ENCODE data around the gene TMEM150A.

DNA sequence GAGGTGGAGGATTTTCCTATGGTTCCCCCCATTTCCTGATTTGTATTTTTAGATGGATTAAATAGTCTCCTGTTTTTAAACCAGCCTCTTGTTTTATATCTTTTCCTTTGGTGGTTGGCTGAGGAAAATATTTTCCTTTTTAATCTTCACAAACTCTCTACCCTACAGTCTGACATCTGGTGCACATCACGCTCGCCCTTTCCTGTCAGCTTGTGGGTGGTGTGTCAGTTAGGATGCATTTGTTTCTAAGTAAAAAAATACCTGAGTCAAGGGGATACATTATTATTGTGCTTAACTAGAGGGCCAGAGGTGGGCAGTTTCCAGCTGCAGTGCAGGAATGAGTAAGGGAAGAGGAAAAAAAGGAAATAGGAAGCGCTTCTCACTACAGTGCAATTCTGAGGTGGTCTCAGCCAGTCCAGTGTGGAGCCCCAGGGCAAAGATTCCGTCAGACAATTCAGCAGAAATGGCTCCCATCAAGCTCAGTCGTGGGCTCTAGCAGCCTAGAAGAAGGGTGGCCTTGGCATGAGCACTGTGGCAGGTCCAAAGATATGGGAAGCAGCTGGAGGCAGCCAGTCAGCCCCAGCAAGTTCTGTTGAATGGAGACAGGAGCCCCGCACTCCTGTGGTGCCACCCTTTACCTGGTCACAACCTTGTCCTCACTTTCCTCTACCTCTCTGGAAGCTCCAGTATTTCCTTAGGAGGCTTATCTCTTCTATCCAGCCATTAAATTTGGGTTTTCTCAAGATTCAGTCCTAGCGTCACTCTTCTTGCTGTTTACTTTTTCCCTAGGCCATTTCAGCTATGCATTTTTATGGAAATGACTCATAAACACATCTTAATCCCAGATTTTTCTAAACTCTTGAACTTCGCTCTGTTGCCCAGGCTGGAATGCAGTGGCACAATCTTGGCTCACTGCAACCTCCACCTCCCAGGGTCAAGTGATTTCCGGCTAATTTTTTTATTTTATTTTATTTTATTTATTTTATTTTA is 47.0 kb upstream of the TMEM150A start:
- no peak for TF ChIP-seq POLR2A (IDR thresholded peaks at IDR 0.05)
- TF ChIP-seq, protein P1, sequence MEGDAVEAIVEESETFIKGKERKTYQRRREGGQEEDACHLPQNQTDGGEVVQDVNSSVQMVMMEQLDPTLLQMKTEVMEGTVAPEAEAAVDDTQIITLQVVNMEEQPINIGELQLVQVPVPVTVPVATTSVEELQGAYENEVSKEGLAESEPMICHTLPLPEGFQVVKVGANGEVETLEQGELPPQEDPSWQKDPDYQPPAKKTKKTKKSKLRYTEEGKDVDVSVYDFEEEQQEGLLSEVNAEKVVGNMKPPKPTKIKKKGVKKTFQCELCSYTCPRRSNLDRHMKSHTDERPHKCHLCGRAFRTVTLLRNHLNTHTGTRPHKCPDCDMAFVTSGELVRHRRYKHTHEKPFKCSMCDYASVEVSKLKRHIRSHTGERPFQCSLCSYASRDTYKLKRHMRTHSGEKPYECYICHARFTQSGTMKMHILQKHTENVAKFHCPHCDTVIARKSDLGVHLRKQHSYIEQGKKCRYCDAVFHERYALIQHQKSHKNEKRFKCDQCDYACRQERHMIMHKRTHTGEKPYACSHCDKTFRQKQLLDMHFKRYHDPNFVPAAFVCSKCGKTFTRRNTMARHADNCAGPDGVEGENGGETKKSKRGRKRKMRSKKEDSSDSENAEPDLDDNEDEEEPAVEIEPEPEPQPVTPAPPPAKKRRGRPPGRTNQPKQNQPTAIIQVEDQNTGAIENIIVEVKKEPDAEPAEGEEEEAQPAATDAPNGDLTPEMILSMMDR (IDR thresholded peaks at IDR 0.05): no peak
